Upper lobe of right lung (tissue), 1 donor: ENCODE results near the gene SEZ6. TPM values are rescaled to one million over a fixed set of nuclear protein-coding genes. Genes with fewer than 3 reads are reported as not detected.

Source experiments
- ATAC-seq: fragments of 200-7000 bp; cut with Tn5 transposase; one replicate; pipeline ENCODE4 v1.9.1; 2020; ENCODE audit warnings: mild to moderate bottlenecking, moderate library complexity
- DNase-seq: peaks from one replicate; pipeline ENCODE4 v3.0.0-alpha.2; 2020
- H3K27ac ChIP-seq: fragments of 200-600 bp; one replicate; pipeline ENCODE4 v1.8.0; 2022
- H3K27me3 ChIP-seq: fragments of 200-600 bp; one replicate; pipeline ENCODE4 v1.8.0; 2022; ENCODE audit warnings: mild to moderate bottlenecking
- H3K36me3 ChIP-seq: fragments of 200-600 bp; one replicate; pipeline ENCODE4 v1.8.0; 2022
- H3K4me1 ChIP-seq: fragments of 200-600 bp; one replicate; pipeline ENCODE4 v1.8.0; 2022
- H3K4me3 ChIP-seq: fragments of 200-600 bp; one replicate; pipeline ENCODE4 v1.8.0; 2022; ENCODE audit warnings: mild to moderate bottlenecking
- H3K9me3 ChIP-seq: fragments of 200-600 bp; one replicate; pipeline ENCODE4 v1.8.0; 2022
- CTCF ChIP-seq: fragments of 200-600 bp; IDR thresholded peaks from one replicate; pipeline ENCODE4 v1.8.0; 2022; ENCODE audit warnings: antibody characterized with exemption
- intact Hi-C: fragments of 100-400 bp; cut with DNase I; formaldehyde crosslinking; loops from one replicate; pipeline ENCODE4 v1.11.0; 2022
- total RNA-seq: library from RNA; stranded (reverse); fragmentation: NEBNext Ultra II Directional; extraction: Animal tissue kit (Norgen Biotek cat#: 25700); gene quantifications from one replicate; pipeline ENCODE4 v1.2.1, GENCODE V29; 2021
- donor health status: DM: no; HTN: yes; CAD: no; lungs with severe emphysema.

The SEZ6 gene
- total RNA-seq, 1 donor from 2014 or later, result not detected

GRCh38 chr17:29049541-29050145 lies 43.8 kb upstream of the SEZ6 start:
- H3K9me3 ChIP-seq, result no peaks in the 10 kb centered on the region
- no peaks in the 10 kb centered on the region for H3K27me3 ChIP-seq
- no peak for DNase-seq
- no peak overlapping the region for H3K4me3 ChIP-seq
- H3K36me3 ChIP-seq, result no peaks in the 10 kb centered on the region
- TF ChIP-seq CTCF, result no peak
- H3K4me1 ChIP-seq, result no peaks in the 10 kb centered on the region
- H3K27ac ChIP-seq, result no peak overlapping the region
- intact Hi-C loops, result no loop called here
- ATAC-seq, result no peak

- Histone ChIP-seq H3K27me3 (no peaks in the 10 kb centered on the region), H3K36me3 (no peaks in the 10 kb centered on the region), H3K9me3 (no peaks in the 10 kb centered on the region), H3K4me1 (no peaks in the 10 kb centered on the region), H3K27ac (no peak overlapping the region), H3K4me3 (no peak overlapping the region)
- ATAC-seq (no peak), DNase-seq (no peak)
- intact Hi-C loops, result no loop called here
- no peak for TF ChIP-seq CTCF
Measured at GRCh38 chr17:29048440-29049368, 42.9 kb upstream of the SEZ6 start.

- TF ChIP-seq CTCF, result no peak
- Histone ChIP-seq H3K27ac (no peak overlapping the region), H3K36me3 (no peaks in the 10 kb centered on the region), H3K4me3 (no peak overlapping the region), H3K9me3 (no peaks in the 10 kb centered on the region), H3K4me1 (peaks cover 14% of the 10 kb centered on the region), H3K27me3 (no peaks in the 10 kb centered on the region)
- ATAC-seq, result no peak
- no peak for DNase-seq
- intact Hi-C loops, result no loop called here
Measured at GRCh38 chr17:29046473-29046839, 40.6 kb upstream of the SEZ6 start.

GRCh38 chr17:29045734-29046472 lies 40.1 kb upstream of the SEZ6 start:
- DNase-seq (no peak), ATAC-seq (no peak)
- no peaks in the 10 kb centered on the region for H3K9me3 ChIP-seq
- intact Hi-C loops, result no loop called here
- no peak overlapping the region for H3K27ac ChIP-seq
- no peaks in the 10 kb centered on the region for H3K36me3 ChIP-seq
- peaks cover 14% of the 10 kb centered on the region for H3K4me1 ChIP-seq
- no peak overlapping the region for H3K4me3 ChIP-seq
- no peaks in the 10 kb centered on the region for H3K27me3 ChIP-seq
- no peak for TF ChIP-seq CTCF

- Histone ChIP-seq H3K4me1 (peaks cover 14% of the 10 kb centered on the region), H3K27ac (no peak overlapping the region), H3K36me3 (no peaks in the 10 kb centered on the region), H3K9me3 (no peaks in the 10 kb centered on the region), H3K27me3 (peaks cover under 1% of the 10 kb centered on the region), H3K4me3 (no peak overlapping the region)
- intact Hi-C loops, result no loop called here
- no peak for TF ChIP-seq CTCF
- ATAC-seq, result no peak
- DNase-seq, result no peak
Measured at GRCh38 chr17:29045026-29045425, 39.2 kb upstream of the SEZ6 start.
